ENCODE results near the gene CSMD2. TPM values are rescaled to one million over a fixed set of nuclear protein-coding genes. Genes with fewer than 3 reads are reported as not detected.

Gene CSMD2
- polyA plus RNA-seq, 1 experiment: 2.3 TPM

- Histone ChIP-seq H3K4me3 (ENCODE audit: low read depth, low read length) (no peak overlapping the region), H3K27me3 (ENCODE audit: control insufficient read depth, insufficient read depth, low read length) (no peaks in the 10 kb centered on the region), H3K9me3 (ENCODE audit: control insufficient read depth, insufficient read depth, low read length) (no peaks in the 10 kb centered on the region), H3K27ac (ENCODE audit: low read depth, low read length) (no peak overlapping the region)
- CTCF ChIA-PET: interaction anchor here (3.1 kb wide), 1 partner anchor 11 kb away, joined by 19 read pairs; no protein-coding TSS in a partner anchor
- TF ChIP-seq CTCF (IDR thresholded peaks at IDR 0.05; ENCODE audit: low read depth, low read length): no peak
- POLR2A ChIA-PET: no interaction called here
- no peak for DNase-seq (ENCODE audit: low read depth, low spot score)
Measured at GRCh38 chr1:33601751-33602150, 563.3 kb downstream of the CSMD2 start.

GRCh38 chr1:33599516-33600115 is 565.4 kb downstream of the CSMD2 start:
- no peak for DNase-seq (ENCODE audit: low read depth, low spot score)
- CTCF ChIA-PET: no interaction called here
- no peak overlapping the region for H3K4me3 ChIP-seq (ENCODE audit: low read depth, low read length)
- no peaks in the 10 kb centered on the region for H3K9me3 ChIP-seq (ENCODE audit: control insufficient read depth, insufficient read depth, low read length)
- TF ChIP-seq CTCF (IDR thresholded peaks at IDR 0.05; ENCODE audit: low read depth, low read length): no peak
- H3K27me3 ChIP-seq (ENCODE audit: control insufficient read depth, insufficient read depth, low read length): no peaks in the 10 kb centered on the region
- H3K27ac ChIP-seq (ENCODE audit: low read depth, low read length): no peak overlapping the region
- POLR2A ChIA-PET: no interaction called here

GRCh38 chr1:33588726-33589125 is 576.3 kb downstream of the CSMD2 start:
- DNase-seq (ENCODE audit: low read depth, low spot score): no peak
- H3K4me3 ChIP-seq (ENCODE audit: low read depth, low read length): no peak overlapping the region
- ChIA-PET POLR2A (no interaction called here), CTCF (no interaction called here)
- H3K9me3 ChIP-seq (ENCODE audit: control insufficient read depth, insufficient read depth, low read length): no peaks in the 10 kb centered on the region
- no peaks in the 10 kb centered on the region for H3K27me3 ChIP-seq (ENCODE audit: control insufficient read depth, insufficient read depth, low read length)
- H3K27ac ChIP-seq (ENCODE audit: low read depth, low read length): no peak overlapping the region
- no peak for TF ChIP-seq CTCF (IDR thresholded peaks at IDR 0.05; ENCODE audit: low read depth, low read length)

GRCh38 chr1:33586795-33587194 is 578.2 kb downstream of the CSMD2 start:
- ChIA-PET CTCF (no interaction called here), POLR2A (no interaction called here)
- TF ChIP-seq CTCF (IDR thresholded peaks at IDR 0.05; ENCODE audit: low read depth, low read length): no peak
- Histone ChIP-seq H3K9me3 (ENCODE audit: control insufficient read depth, insufficient read depth, low read length) (no peaks in the 10 kb centered on the region), H3K27ac (ENCODE audit: low read depth, low read length) (no peak overlapping the region), H3K27me3 (ENCODE audit: control insufficient read depth, insufficient read depth, low read length) (no peaks in the 10 kb centered on the region), H3K4me3 (ENCODE audit: low read depth, low read length) (no peak overlapping the region)
- DNase-seq (ENCODE audit: low read depth, low spot score): no peak

GRCh38 chr1:33586106-33586505 is 578.9 kb downstream of the CSMD2 start:
- no peak for DNase-seq (ENCODE audit: low read depth, low spot score)
- no peak for TF ChIP-seq CTCF (IDR thresholded peaks at IDR 0.05; ENCODE audit: low read depth, low read length)
- no peaks in the 10 kb centered on the region for H3K9me3 ChIP-seq (ENCODE audit: control insufficient read depth, insufficient read depth, low read length)
- CTCF ChIA-PET: no interaction called here
- no peaks in the 10 kb centered on the region for H3K27me3 ChIP-seq (ENCODE audit: control insufficient read depth, insufficient read depth, low read length)
- POLR2A ChIA-PET: no interaction called here
- no peak overlapping the region for H3K27ac ChIP-seq (ENCODE audit: low read depth, low read length)
- H3K4me3 ChIP-seq (ENCODE audit: low read depth, low read length): no peak overlapping the region
